Activated CD8-positive, alpha-beta memory T cell treated with anti-CD3 and anti-CD28 coated beads, Interleukin-2, amount 50 U/mL, for 4 hours (primary cell): ENCODE measurements around the gene EDN3.
"Not testable (repeated sequence)": the region's sequence is repeated elsewhere in the genome, so short reads cannot be mapped to it uniquely, and the experiment has no call there.

ENCODE experiments used
- DNase-seq: peaks from one replicate; pipeline ENCODE4 v3.0.0-alpha.2; 2020

Gene EDN3

GRCh38 chr20:59340201-59340885 lies 39.9 kb downstream of the EDN3 start:
- no peak for DNase-seq

- DNase-seq = not testable (repeated sequence)
Measured at GRCh38 chr20:59341285-59342022, 41.0 kb downstream of the EDN3 start.

- no peak for DNase-seq
Measured at GRCh38 chr20:59342023-59342957, 41.9 kb downstream of the EDN3 start.

- no peak for DNase-seq
Measured at GRCh38 chr20:59346061-59346460, 45.6 kb downstream of the EDN3 start.

GRCh38 chr20:59349277-59349676 lies 48.9 kb downstream of the EDN3 start:
- DNase-seq = no peak

- no peak for DNase-seq
Measured at GRCh38 chr20:59350330-59351156, 50.1 kb downstream of the EDN3 start.

GRCh38 chr20:59351157-59352040 lies 51.0 kb downstream of the EDN3 start:
- DNase-seq = no peak

GRCh38 chr20:59352541-59352940 lies 52.1 kb downstream of the EDN3 start:
- no peak for DNase-seq

- DNase-seq = no peak
Measured at GRCh38 chr20:59352990-59353389, 52.6 kb downstream of the EDN3 start.

GRCh38 chr20:59354460-59354859 lies 54.0 kb downstream of the EDN3 start:
- DNase-seq = no peak

GRCh38 chr20:59355242-59355641 lies 54.8 kb downstream of the EDN3 start:
- DNase-seq = no peak

- no peak for DNase-seq
Measured at GRCh38 chr20:59356662-59357165, 56.3 kb downstream of the EDN3 start.

GRCh38 chr20:59358793-59359192 lies 58.4 kb downstream of the EDN3 start:
- DNase-seq = not testable (repeated sequence)

- no peak for DNase-seq
Measured at GRCh38 chr20:59359906-59360725, 59.7 kb downstream of the EDN3 start.

GRCh38 chr20:59360934-59361333 lies 60.5 kb downstream of the EDN3 start:
- DNase-seq = no peak

- DNase-seq = no peak
Measured at GRCh38 chr20:59361411-59361810, 61.0 kb downstream of the EDN3 start.

- no peak for DNase-seq
Measured at GRCh38 chr20:59363101-59363500, 62.7 kb downstream of the EDN3 start.

- no peak for DNase-seq
Measured at GRCh38 chr20:59364611-59365010, 64.2 kb downstream of the EDN3 start.

- no peak for DNase-seq
Measured at GRCh38 chr20:59365611-59366285, 65.3 kb downstream of the EDN3 start.

GRCh38 chr20:59371431-59371830 lies 71.0 kb downstream of the EDN3 start:
- no peak for DNase-seq
